ENCODE data around the gene OSGEP.
A peak's percentile ranks its signal among the peaks of the same experiment; 100 is the strongest.
"Not testable (repeated sequence)": the region's sequence is repeated elsewhere in the genome, so short reads cannot be mapped to it uniquely, and the experiment has no call there.

The OSGEP gene

DNA sequence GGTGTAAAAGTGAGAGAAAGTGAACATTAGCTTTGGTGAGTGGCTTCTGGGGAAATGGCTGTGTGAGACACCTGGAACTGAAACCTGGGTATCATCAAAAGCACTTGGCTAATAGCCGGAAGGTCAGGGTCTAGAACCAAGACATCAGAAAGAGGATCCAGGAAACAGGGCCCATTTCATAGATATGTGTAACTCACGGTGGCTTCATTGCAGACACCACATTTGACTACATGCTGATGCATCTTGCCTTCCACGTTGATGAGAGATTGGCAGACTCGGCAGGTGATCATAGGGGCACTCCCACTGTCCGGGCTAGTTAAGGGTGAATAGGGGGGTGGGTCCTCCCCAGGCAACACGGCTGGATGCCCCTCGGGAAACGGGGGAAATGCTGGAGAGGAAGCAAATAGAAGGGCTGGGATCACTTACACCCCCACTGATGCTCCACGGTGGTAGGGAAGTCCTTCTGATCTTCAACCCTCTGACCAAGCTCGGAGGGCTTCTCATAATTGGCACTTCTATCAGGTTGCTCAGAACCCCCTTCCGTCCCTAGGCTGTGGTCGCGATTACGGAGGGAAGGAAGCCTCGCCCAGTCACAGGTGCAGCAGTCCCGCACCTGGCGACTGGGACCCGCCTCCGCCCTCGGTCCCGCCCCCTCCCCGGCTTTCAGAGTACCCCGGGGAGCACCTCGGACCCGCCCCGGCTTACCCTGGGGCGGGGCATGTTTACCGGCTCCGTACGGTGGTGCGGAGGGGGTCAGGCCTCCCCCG lies 6.0 kb upstream of the OSGEP start:
- TF ChIP-seq CTCF (IDR thresholded peaks at IDR 0.05; ENCODE audit: low read length, missing control alignments): no peak
- no peak for DNase-seq (ENCODE audit: low read depth)
- peak overlapping the region; percentile 89 for H3K4me3 ChIP-seq (replicated peaks; ENCODE audit: low read depth, low read length)

- no peak for DNase-seq (ENCODE audit: low read depth)
- H3K4me3 ChIP-seq (replicated peaks; ENCODE audit: low read depth, low read length): no peak overlapping the region
- no peak for TF ChIP-seq CTCF (IDR thresholded peaks at IDR 0.05; ENCODE audit: low read length, missing control alignments)
Measured at GRCh38 chr14:20458031-20458789, 3.6 kb upstream of the OSGEP start.

GRCh38 chr14:20456971-20457370 lies 2.4 kb upstream of the OSGEP start:
- no peak for DNase-seq (ENCODE audit: low read depth)
- no peak overlapping the region for H3K4me3 ChIP-seq (replicated peaks; ENCODE audit: low read depth, low read length)
- no peak for TF ChIP-seq CTCF (IDR thresholded peaks at IDR 0.05; ENCODE audit: low read length, missing control alignments)

- TF ChIP-seq CTCF (IDR thresholded peaks at IDR 0.05; ENCODE audit: low read length, missing control alignments): no peak
- peak overlapping the region; percentile 92 for H3K4me3 ChIP-seq (replicated peaks; ENCODE audit: low read depth, low read length)
- peak; percentile 90 for DNase-seq (ENCODE audit: low read depth)
Measured at GRCh38 chr14:20455355-20456300, 1.0 kb upstream of the OSGEP start.

- not testable (repeated sequence) for DNase-seq (ENCODE audit: low read depth); H3K4me3 ChIP-seq (replicated peaks; ENCODE audit: low read depth, low read length)
Measured at GRCh38 chr14:20452831-20453230, 1.8 kb downstream of the OSGEP start.

GRCh38 chr14:20446889-20447288 lies 7.7 kb downstream of the OSGEP start:
- no peak for TF ChIP-seq CTCF (IDR thresholded peaks at IDR 0.05; ENCODE audit: low read length, missing control alignments)
- no peak for DNase-seq (ENCODE audit: low read depth)
- H3K4me3 ChIP-seq (replicated peaks; ENCODE audit: low read depth, low read length): no peak overlapping the region

- not testable (repeated sequence) for H3K4me3 ChIP-seq (replicated peaks; ENCODE audit: low read depth, low read length); DNase-seq (ENCODE audit: low read depth)
Measured at GRCh38 chr14:20443650-20444049, 11.0 kb downstream of the OSGEP start.

Data from fibroblast of pulmonary artery (primary cell).